H9 (cell line): ENCODE measurements around the gene PNLDC1. TPM values are rescaled to one million over a fixed set of nuclear protein-coding genes. Genes with fewer than 3 reads are reported as not detected.

Source experiments
- DNase-seq: peaks from one replicate; pipeline ENCODE4 v3.0.0-alpha.2; 2017
- H2AFZ ChIP-seq: one replicate; pipeline ENCODE4 v1.6.1; 2013; ENCODE audit warnings: mild to moderate bottlenecking, low read length, control low read depth, moderate library complexity
- H2AK5ac ChIP-seq: 2 replicates; pipeline ENCODE4 v1.6.1; 2013; ENCODE audit warnings: low read length, control low read depth, mixed read lengths; ENCODE audit not compliant: insufficient read length
- H2BK120ac ChIP-seq: one replicate; pipeline ENCODE4 v1.6.1; 2013; ENCODE audit warnings: low read depth, mild to moderate bottlenecking, low read length, control low read depth, inconsistent platforms; ENCODE audit not compliant: poor library complexity, severe bottlenecking
- H2BK12ac ChIP-seq: 2 replicates; pipeline ENCODE4 v1.6.1; 2013; ENCODE audit warnings: low read length, control low read depth, mixed read lengths, low read depth; ENCODE audit not compliant: insufficient read length
- H2BK15ac ChIP-seq: 2 replicates; pipeline ENCODE4 v1.6.1; 2013; ENCODE audit warnings: low read depth, low read length, control low read depth
- H2BK20ac ChIP-seq: one replicate; pipeline ENCODE4 v1.6.1; 2013; ENCODE audit warnings: low read depth, mild to moderate bottlenecking, low read length, control low read depth, inconsistent platforms; ENCODE audit not compliant: poor library complexity, severe bottlenecking
- H2BK5ac ChIP-seq: 2 replicates; pipeline ENCODE4 v1.6.1; 2013; ENCODE audit warnings: low read length, control low read depth, mixed read lengths; ENCODE audit not compliant: insufficient read length
- H3K14ac ChIP-seq: 2 replicates; pipeline ENCODE4 v1.6.1; 2013; ENCODE audit warnings: low read length, control low read depth; ENCODE audit not compliant: insufficient read depth
- H3K18ac ChIP-seq: 2 replicates; pipeline ENCODE4 v1.6.1; 2013; ENCODE audit warnings: low read depth, mild to moderate bottlenecking, mixed read lengths, low read length, control low read depth; ENCODE audit not compliant: insufficient read length
- H3K23ac ChIP-seq: 2 replicates; pipeline ENCODE4 v1.6.1; 2013; ENCODE audit warnings: low read length, control low read depth, mixed read lengths, low read depth; ENCODE audit not compliant: insufficient read length
- H3K23me2 ChIP-seq: 2 replicates; pipeline ENCODE4 v1.6.1; 2013; ENCODE audit warnings: low read depth, mild to moderate bottlenecking, mixed read lengths, low read length, control low read depth; ENCODE audit not compliant: insufficient read length, poor library complexity, severe bottlenecking
- H3K27ac ChIP-seq: 2 replicates; pipeline ENCODE4 v1.5.1; 2013; ENCODE audit warnings: low read length, control low read depth, mixed read lengths, low read depth; ENCODE audit not compliant: insufficient read length
- H3K27me3 ChIP-seq: 2 replicates; pipeline ENCODE4 v1.6.1; 2013; ENCODE audit warnings: low read length, control low read depth, inconsistent platforms; ENCODE audit not compliant: insufficient read depth
- H3K4ac ChIP-seq: 2 replicates; pipeline ENCODE4 v1.6.1; 2013; ENCODE audit warnings: low read depth, mild to moderate bottlenecking, control low read depth, inconsistent platforms, low read length, moderate library complexity
- H3K4me1 ChIP-seq: 2 replicates; pipeline ENCODE4 v1.6.1; 2013; ENCODE audit warnings: low read length, control low read depth, inconsistent platforms; ENCODE audit not compliant: insufficient read depth
- H3K4me2 ChIP-seq: 2 replicates; pipeline ENCODE4 v1.6.1; 2013; ENCODE audit warnings: low read length, control low read depth, mixed read lengths; ENCODE audit not compliant: insufficient read length, insufficient read depth
- H3K56ac ChIP-seq: 2 replicates; pipeline ENCODE4 v1.6.1; 2013; ENCODE audit warnings: low read depth, mild to moderate bottlenecking, mixed read lengths, low read length, control low read depth; ENCODE audit not compliant: insufficient read length
- H3K79me1 ChIP-seq: 2 replicates; pipeline ENCODE4 v1.6.1; 2013; ENCODE audit warnings: low read depth, mild to moderate bottlenecking, moderate library complexity, low read length, control low read depth, inconsistent platforms; ENCODE audit not compliant: insufficient read depth, poor library complexity, severe bottlenecking
- H3K79me2 ChIP-seq: 2 replicates; pipeline ENCODE4 v1.6.1; 2013; ENCODE audit warnings: low read length, control low read depth, inconsistent platforms; ENCODE audit not compliant: insufficient read depth
- H3K9ac ChIP-seq: 2 replicates; pipeline ENCODE4 v1.6.1; 2013; ENCODE audit warnings: low read length, control low read depth, mixed read lengths; ENCODE audit not compliant: insufficient read length; ENCODE audit errors: extremely low read depth
- H3K9me3 ChIP-seq: one replicate; pipeline ENCODE4 v1.6.1; 2013; ENCODE audit warnings: low read depth, low read length, inconsistent platforms; ENCODE audit not compliant: control insufficient read depth
- H3T11ph ChIP-seq: one replicate; pipeline ENCODE4 v1.6.1; 2013; ENCODE audit warnings: mild to moderate bottlenecking, low read length, control low read depth, inconsistent platforms
- H4K20me1 ChIP-seq: one replicate; pipeline ENCODE4 v1.6.1; 2013; ENCODE audit not compliant: control insufficient read depth, insufficient read length, insufficient read depth
- H4K5ac ChIP-seq: 2 replicates; pipeline ENCODE4 v1.6.1; 2013; ENCODE audit warnings: low read depth, mild to moderate bottlenecking, mixed read lengths, low read length, control low read depth; ENCODE audit not compliant: insufficient read length
- H4K8ac ChIP-seq: replicated peaks from 2 replicates; pipeline ENCODE4 v1.6.1; 2013; ENCODE audit warnings: low read length, control low read depth, mixed read lengths, low read depth; ENCODE audit not compliant: insufficient read length
- H4K91ac ChIP-seq: 2 replicates; pipeline ENCODE4 v1.6.1; 2013; ENCODE audit warnings: low read depth, mild to moderate bottlenecking, moderate library complexity, mixed read lengths, low read length, control low read depth; ENCODE audit not compliant: insufficient read length
- H3K27ac Mint-ChIP-seq, 3 experiments: 2 replicates in 2 of 3; 3 replicates in 1 of 3; pipeline ENCODE4 v1.8.0; 2020 to 2021; ENCODE audit warnings: mixed read lengths in 3 of 3, mild to moderate bottlenecking in 1 of 3, moderate library complexity in 1 of 3
- H3K27me3 Mint-ChIP-seq: 2 replicates; pipeline ENCODE4 v1.8.0; 2021; ENCODE audit warnings: low read depth, mild to moderate bottlenecking, moderate library complexity, mixed read lengths
- H3K36me3 Mint-ChIP-seq, 3 experiments: 2 replicates in 2 of 3; 3 replicates in 1 of 3; pipeline ENCODE4 v1.8.0; 2020 to 2021; ENCODE audit warnings: low read depth in 3 of 3, mixed read lengths in 3 of 3; ENCODE audit not compliant: insufficient read depth in 1 of 3
- H3K4me1 Mint-ChIP-seq, 2 experiments: 2 replicates each; pipeline ENCODE4 v1.8.0; 2020; ENCODE audit warnings: mixed read lengths in 2 of 2
- H3K4me3 Mint-ChIP-seq, 2 experiments: 2 replicates in 1 of 2; 3 replicates in 1 of 2; pipeline ENCODE4 v1.8.0; 2020 to 2021; ENCODE audit warnings: mild to moderate bottlenecking in 2 of 2, mixed read lengths in 2 of 2, moderate library complexity in 1 of 2
- H3K9me3 Mint-ChIP-seq, 2 experiments: 2 replicates in 1 of 2; 3 replicates in 1 of 2; pipeline ENCODE4 v1.8.0; 2020; ENCODE audit warnings: mild to moderate bottlenecking in 2 of 2, mixed read lengths in 2 of 2, moderate library complexity in 1 of 2
- CTCF ChIP-seq: fragments of 200-600 bp; sonication (generic); conservative IDR thresholded peaks from 3 replicates; pipeline ENCODE4 v1.8.0; 2021; ENCODE audit warnings: antibody characterized with exemption, mild to moderate bottlenecking
- WGBS: extraction: QIAGEN DNeasy Blood & Tissue Kit; methylation state at CpG from one replicate; pipeline ENCODE4 v1.1.7; 2013; ENCODE audit warnings: missing lambda C conversion rate, low lambda C conversion rate, mixed read lengths; ENCODE audit not compliant: insufficient read length; ENCODE audit errors: extremely low coverage; 5-methylcytosine and 5-hydroxymethylcytosine counted together
- total RNA-seq: library from RNA; stranded (reverse); gene quantifications from 2 replicates; pipeline ENCODE4 v1.2.1, GENCODE V29; 2021

The PNLDC1 gene
- total RNA-seq, 1 experiment from 2014 or later, result not detected

- Histone ChIP-seq H3T11ph (no peak overlapping the region), H3K4me2 (no peak overlapping the region), H4K91ac (no peak overlapping the region), H3K79me2 (no peaks in the 10 kb centered on the region), H2BK15ac (no peak overlapping the region), H3K23me2 (no peaks in the 10 kb centered on the region), H3K27ac (no peak overlapping the region), H2BK120ac (no peak overlapping the region), H4K5ac (no peak overlapping the region), H2BK5ac (no peak overlapping the region), H3K9ac (no peak overlapping the region), H3K27me3 (no peaks in the 10 kb centered on the region), H4K8ac (no peak overlapping the region), H2AFZ (no peak overlapping the region), H3K4me1 (no peaks in the 10 kb centered on the region), H3K4ac (no peak overlapping the region), H3K56ac (no peak overlapping the region), H4K20me1 (no peaks in the 10 kb centered on the region), H3K79me1 (no peaks in the 10 kb centered on the region), H3K9me3 (no peaks in the 10 kb centered on the region), H2BK20ac (no peak overlapping the region), H3K14ac (no peak overlapping the region), H2BK12ac (no peak overlapping the region), H3K23ac (no peak overlapping the region), H3K18ac (no peak overlapping the region), H2AK5ac (no peak overlapping the region)
- no peaks in the 10 kb centered on the region; a peak in 1 of 4 replicates for H3K4me1 Mint-ChIP-seq
- no peaks in the 10 kb centered on the region for H3K9me3 Mint-ChIP-seq
- peaks cover 55 to 98% (median 97%) of the 10 kb centered on the region in 3 experiments; a peak in 6 of 7 replicates for H3K36me3 Mint-ChIP-seq
- H3K27ac Mint-ChIP-seq, result peak overlapping the region in 1 of 3 experiments; percentile 30; a peak in 2 of 7 replicates
- no peak overlapping the region for H3K4me3 Mint-ChIP-seq
- TF ChIP-seq CTCF, result no peak
- no CpG with 5 or more reads among the region's 1 CpG for WGBS
- DNase-seq, result no peak
- H3K27me3 Mint-ChIP-seq, result no peaks in the 10 kb centered on the region
Measured at GRCh38 chr6:159778131-159778530, 21.9 kb upstream of the PNLDC1 start.
